Endothelial cell of umbilical vein (primary cell): Measurements from ENCODE around the gene CDH2. TPM values are rescaled to one million over a fixed set of nuclear protein-coding genes. Genes with fewer than 3 reads are reported as not detected.

ENCODE experiments used
- BruUV-seq: library from RNA; stranded (reverse); fragments of 400-500 nt; replicated peaks from 2 replicates; lab custom pipeline; 2021; lab: Mats Ljungman, UMichigan
- CTCF ChIA-PET: fragments of 300-600, 350-600 bp; sonication (Branson Sonifier 250); formaldehyde crosslinking; loops from one replicate; lab custom pipeline; 2021; ENCODE audit warnings: antibody characterized with exemption, inconsistent platforms; lab: Charles Lee
- POLR2A ChIA-PET: fragments of 300-600, 350-600 bp; sonication (Branson Sonifier 250); formaldehyde crosslinking; loops from one replicate; lab custom pipeline; 2021; ENCODE audit warnings: antibody characterized with exemption, inconsistent platforms; lab: Charles Lee
- DNase-seq: peaks from one replicate; pipeline ENCODE4 v3.0.0-alpha.2; 2011; ENCODE audit warnings: low read depth, low spot score
- FAIRE-seq: peaks from 2 replicates; lab custom pipeline; 2011; peaks lifted over from hg19 to GRCh38; lab: Jason Lieb, UNC
- H2AFZ ChIP-seq: 2 replicates; pipeline ENCODE4 v1.6.0; 2012; ENCODE audit warnings: low read depth, low read length, control low read depth, inconsistent platforms
- H3K27ac ChIP-seq: 2 replicates; pipeline ENCODE4 v1.5.1; 2011; ENCODE audit warnings: low read depth, mild to moderate bottlenecking, control low read depth, low read length, moderate library complexity; ENCODE audit not compliant: insufficient read depth
- H3K27me3 ChIP-seq, 2 experiments: 2 replicates each; pipeline versions ENCODE4 v1.6.0 to v1.6.1; 2011; ENCODE audit warnings: low read length in 2 of 2, mixed read lengths in 1 of 2; ENCODE audit not compliant: control insufficient read depth in 2 of 2, insufficient read depth in 2 of 2
- H3K36me3 ChIP-seq, 2 experiments: 2 replicates in 1 of 2; 3 replicates in 1 of 2; pipeline ENCODE4 v1.5.1; 2011; ENCODE audit warnings: low read length in 2 of 2, mild to moderate bottlenecking in 1 of 2, moderate library complexity in 1 of 2; ENCODE audit not compliant: control insufficient read depth in 2 of 2, insufficient read depth in 2 of 2; ENCODE audit errors: extremely low read depth in 1 of 2
- H3K4me1 ChIP-seq: 3 replicates; pipeline ENCODE4 v1.5.1; 2011; ENCODE audit warnings: mild to moderate bottlenecking, low read length; ENCODE audit not compliant: control insufficient read depth, insufficient read depth; ENCODE audit errors: extremely low read depth
- H3K4me2 ChIP-seq: 2 replicates; pipeline ENCODE4 v1.6.1; 2011; ENCODE audit warnings: low read length, control low read depth, mixed read lengths; ENCODE audit not compliant: insufficient read depth
- H3K4me3 ChIP-seq, 3 experiments: fragments of 200-600 bp in 1 of 3; sonication (generic), shearing (Covaris generic) in 1 of 3; replicated peaks in 1 of 3; 2 replicates each; pipeline ENCODE4 v1.5.1; 2011 to 2016; ENCODE audit warnings: control low read depth in 3 of 3, low read length in 3 of 3, mild to moderate bottlenecking in 2 of 3, inconsistent platforms in 1 of 3, low read depth in 1 of 3, moderate library complexity in 1 of 3; ENCODE audit not compliant: insufficient read depth in 1 of 3
- H3K79me2 ChIP-seq: 2 replicates; pipeline ENCODE4 v1.6.0; 2012; ENCODE audit warnings: low read length, inconsistent platforms; ENCODE audit not compliant: control insufficient read depth, insufficient read depth
- H3K9ac ChIP-seq: replicated peaks from 2 replicates; pipeline ENCODE3; 2011; ENCODE audit warnings: low read length, control low read depth; ENCODE audit not compliant: insufficient read depth; ENCODE audit errors: extremely low read depth
- H3K9me1 ChIP-seq: replicated peaks from 3 replicates; pipeline ENCODE4 v1.6.0; 2011; ENCODE audit warnings: mild to moderate bottlenecking, low read length; ENCODE audit not compliant: control insufficient read depth, insufficient read depth; ENCODE audit errors: extremely low read depth
- H3K9me3 ChIP-seq: replicated peaks from 2 replicates; pipeline ENCODE4 v1.5.1; 2012; ENCODE audit warnings: low read length, inconsistent platforms; ENCODE audit not compliant: control insufficient read depth, insufficient read depth
- H4K20me1 ChIP-seq: replicated peaks from 2 replicates; pipeline ENCODE3; 2011; ENCODE audit warnings: mild to moderate bottlenecking, low read length; ENCODE audit not compliant: control insufficient read depth, insufficient read depth; ENCODE audit errors: extremely low read depth
- CTCF ChIP-seq, 2 donors: IDR thresholded peaks; 1 replicate in 1 of 2; 2 replicates in 1 of 2; pipeline ENCODE4 v1.5.1; 2011; ENCODE audit warnings: low read length in 2 of 2, mild to moderate bottlenecking in 2 of 2, moderate library complexity in 2 of 2, control low read depth in 1 of 2, inconsistent platforms in 1 of 2, low read depth in 1 of 2; ENCODE audit not compliant: insufficient read depth in 1 of 2; ENCODE audit errors: extremely low read depth in 1 of 2
- EZH2 ChIP-seq: IDR thresholded peaks from 2 replicates; pipeline ENCODE4 v1.6.1; 2012; ENCODE audit warnings: borderline replicate concordance, low read depth, mild to moderate bottlenecking, moderate library complexity, low read length, inconsistent platforms; ENCODE audit not compliant: severe bottlenecking
- FOS ChIP-seq: IDR thresholded peaks from 2 replicates; pipeline ENCODE4 v1.6.1; 2011; ENCODE audit warnings: mild to moderate bottlenecking, low read length, moderate library complexity, borderline replicate concordance; ENCODE audit not compliant: insufficient read depth
- GATA2 ChIP-seq: IDR thresholded peaks from 2 replicates; pipeline ENCODE4 v1.7.0; 2011; ENCODE audit warnings: low read depth, mild to moderate bottlenecking, moderate library complexity, mixed read lengths, low read length; ENCODE audit not compliant: insufficient read length, insufficient read depth
- JUN ChIP-seq: IDR thresholded peaks from 2 replicates; pipeline ENCODE4 v1.6.1; 2011; ENCODE audit warnings: borderline replicate concordance, low read depth; ENCODE audit not compliant: insufficient read length, insufficient read depth
- MAX ChIP-seq: IDR thresholded peaks from 2 replicates; pipeline ENCODE4 v1.6.1; 2011; ENCODE audit not compliant: insufficient read depth, insufficient read length
- MYC ChIP-seq: IDR thresholded peaks from one replicate; pipeline ENCODE4 v1.6.1; 2011; ENCODE audit warnings: mild to moderate bottlenecking, low read depth, low read length
- POLR2A ChIP-seq: IDR thresholded peaks from 2 replicates; pipeline ENCODE4 v1.6.1; 2012; ENCODE audit warnings: low read depth, mild to moderate bottlenecking, control low read depth, low read length
- POLR2AphosphoS5 ChIP-seq: IDR thresholded peaks from 2 replicates; pipeline ENCODE4 v1.6.1; 2012; ENCODE audit warnings: low read depth, mild to moderate bottlenecking, control low read depth, low read length, moderate library complexity; ENCODE audit not compliant: insufficient read depth
- dilution Hi-C: fragments of 300-500 bp; cut with MboI; formaldehyde crosslinking; loops from one replicate; pipeline ENCODE4 v1.15.0; 2019; ENCODE audit warnings: low sequenced_read_pairs; ENCODE audit not compliant: extremely low pct_ligation_motif_present
- intact Hi-C: fragments of 100-400 bp; cut with micrococcal nuclease; formaldehyde crosslinking; loops from one replicate; pipeline ENCODE4 v1.10.0; 2022
- polyA plus RNA-seq, 4 experiments: library from polyadenylated mRNA; depleted of rRNA in 3 of 4; stranded (reverse) in 3 of 4; unstranded in 1 of 4; fragments of >200 nt; gene quantifications; 2 replicates each; pipeline versions ENCODE4 v1.2.1 to v1.2.3, GENCODE V29; 2011 to 2012; ENCODE audit warnings: missing spikeins in 1 of 4
- total RNA-seq: library from RNA; stranded (reverse); gene quantifications from 2 replicates; pipeline ENCODE4 v1.2.3, GENCODE V29; 2021

Gene CDH2
- total and polyA plus RNA-seq, 2 donors (not counting 3 experiments of a cell fraction or from before 2014, with no cell fraction given): 37.6 to 59.5 TPM

- no peak overlapping the region for H3K4me2 ChIP-seq
- intact Hi-C loops (no loop called here), dilution Hi-C loops (no loop called here)
- DNase-seq (no peak), FAIRE-seq (no peak)
- no peak overlapping the region for H3K27ac ChIP-seq
- no peaks in the 10 kb centered on the region for H3K36me3 ChIP-seq
- TF ChIP-seq CTCF (IDR thresholded peaks at IDR 0.05; ENCODE audit: extremely low read depth in 1 of 2, insufficient read depth in 1 of 2, low read depth in 1 of 2, low read length in 2 of 2) (no peak), JUN (no peak), GATA2 (no peak), POLR2A (no peak), MYC (no peak), POLR2AphosphoS5 (no peak), MAX (no peak), FOS (no peak), EZH2 (no peak)
- no peak overlapping the region for H2AFZ ChIP-seq
- no peaks in the 10 kb centered on the region for H3K79me2 ChIP-seq
- no peak overlapping the region for H3K9ac ChIP-seq
- BruUV-seq: no TSS peak
- H3K4me3 ChIP-seq: no peak overlapping the region
- no peaks in the 10 kb centered on the region for H4K20me1 ChIP-seq
- H3K27me3 ChIP-seq: no peaks in the 10 kb centered on the region
- H3K4me1 ChIP-seq: no peaks in the 10 kb centered on the region
- no peaks in the 10 kb centered on the region for H3K9me3 ChIP-seq
- POLR2A ChIA-PET: no interaction called here
- CTCF ChIA-PET: interaction anchor here (1.0 to 1.9 kb wide), 4 partner anchors 9 to 256 kb away, joined by 3 to 5 read pairs (median 4); partner anchors contain the start of gene CDH2
- H3K9me1 ChIP-seq: no peaks in the 10 kb centered on the region
Measured at GRCh38 chr18:27921392-27921791, 255.5 kb downstream of the CDH2 start.
